Left colon (tissue), 2 donors: ENCODE data around the gene HTR4. TPM values are rescaled to one million over a fixed set of nuclear protein-coding genes. Genes with fewer than 3 reads are reported as not detected.
"Not testable (repeated sequence)": the region's sequence is repeated elsewhere in the genome, so short reads cannot be mapped to it uniquely, and the experiment has no call there.

Experiments used
- ATAC-seq: fragments of 200-7000 bp; cut with Tn5 transposase; one replicate; pipeline ENCODE4 v1.9.1; 2020; ENCODE audit warnings: mild to moderate bottlenecking, moderate library complexity
- DNase-seq, 2 donors: peaks; one replicate each; pipeline ENCODE4 v3.0.0-alpha.2; 2020
- intact Hi-C, 2 donors: fragments of 100-400 bp; cut with DNase I in 1 of 2; cut with micrococcal nuclease in 1 of 2; formaldehyde crosslinking; loops; one replicate each; pipeline versions ENCODE4 v1.11.2 to v1.14.0; 2022; cut with DNase I, micrococcal nuclease
- total RNA-seq, 2 donors: library from RNA; stranded (reverse); fragmentation: NEBNext Ultra II Directional; extraction: Animal tissue kit (Norgen Biotek cat#: 25700); gene quantifications; one replicate each; pipeline ENCODE4 v1.2.1, GENCODE V29; 2021
- donor health status: DM: no; HTN: no; CAD: no.
- donor health status: DM: yes; HTN: yes; CAD: no.

The HTR4 gene
- total RNA-seq, 2 donors from 2014 or later, result 12.2 to 19.0 TPM

DNA sequence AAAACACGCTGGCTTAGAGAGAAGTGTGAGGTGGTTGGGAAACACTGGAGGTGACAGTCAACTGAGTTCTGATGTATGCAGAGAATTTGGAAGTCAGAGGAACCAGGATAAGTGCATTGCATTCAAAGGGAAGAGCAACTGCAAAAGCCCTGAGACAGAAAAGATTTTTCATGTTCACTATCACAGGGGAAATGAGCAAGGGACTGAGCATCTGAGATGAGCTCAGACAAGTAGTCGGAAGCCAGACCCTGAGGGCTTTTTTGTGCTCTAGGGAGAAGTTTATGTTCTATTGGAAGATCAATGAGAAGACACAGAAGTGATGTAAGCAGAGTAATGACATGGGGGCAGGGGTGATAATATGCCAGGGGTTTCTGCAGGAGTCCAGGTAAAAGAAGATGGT, 97.5 kb downstream of the HTR4 start:
- ATAC-seq, result no peak
- intact Hi-C loops, result no loop called here
- no peak for DNase-seq

DNA sequence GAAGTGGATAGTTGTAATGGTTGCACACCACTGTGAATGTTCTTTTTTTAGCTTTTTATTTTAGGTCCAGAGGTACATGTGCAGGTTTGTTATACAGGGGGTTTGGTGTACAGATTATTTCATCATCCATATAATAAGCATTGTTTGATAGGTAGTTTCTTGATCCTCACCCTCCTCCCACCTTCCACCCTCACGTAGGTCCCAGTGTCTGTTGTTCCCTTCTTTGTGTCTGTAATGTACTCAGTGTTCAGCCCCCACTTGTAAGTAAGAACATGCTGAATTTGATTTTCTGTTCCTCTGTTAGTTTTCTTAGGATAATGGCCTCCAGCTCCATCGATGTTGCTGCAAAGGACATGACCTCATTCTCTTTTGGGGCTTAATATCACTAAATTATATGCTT, 99.7 kb downstream of the HTR4 start:
- ATAC-seq, result no peak
- DNase-seq, result no peak
- intact Hi-C loops, result no loop called here

DNA sequence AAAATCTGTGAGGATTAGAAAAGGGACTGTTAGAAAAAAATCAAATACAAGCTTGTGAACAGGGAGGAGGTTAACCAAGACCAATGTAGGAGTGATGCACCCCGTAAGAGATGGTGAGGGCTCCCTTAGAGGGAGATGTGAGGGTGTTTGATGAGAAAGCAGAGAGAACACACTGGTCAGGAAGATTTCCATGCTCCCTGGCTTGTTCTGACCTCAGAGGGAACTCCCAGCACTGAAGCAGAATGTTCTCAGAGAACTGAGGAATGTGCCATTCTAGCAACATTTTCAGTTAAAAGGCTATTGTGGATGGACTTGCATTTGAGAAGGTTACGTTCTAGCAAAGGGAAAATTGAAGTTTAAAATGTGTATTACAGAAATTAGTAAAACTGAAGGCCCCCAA, 110.6 kb downstream of the HTR4 start:
- DNase-seq, result no peak
- ATAC-seq, result no peak

DNA sequence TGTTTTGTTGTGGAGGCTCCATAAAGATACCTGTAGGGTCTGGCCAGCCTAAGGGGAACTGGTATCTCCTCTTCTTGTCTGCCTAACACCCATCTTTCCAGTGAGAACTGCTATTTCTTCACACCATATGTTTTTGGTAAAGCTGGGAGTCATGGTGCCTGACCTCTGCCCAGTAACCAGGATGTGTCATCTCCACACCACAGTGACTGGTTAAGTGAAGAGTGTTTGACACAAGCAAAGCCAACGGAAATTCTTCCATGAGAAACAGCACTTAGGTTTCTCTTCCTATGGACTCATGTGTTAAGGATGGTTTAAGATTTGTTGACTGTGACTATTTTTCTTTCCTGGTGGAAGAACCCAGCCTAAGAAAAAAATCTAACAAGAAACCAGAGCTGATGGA, 111.5 kb downstream of the HTR4 start:
- intact Hi-C loops, result no loop called here
- ATAC-seq (no peak), DNase-seq (no peak)

More for the DNA sequence above, 110.6 kb downstream of the HTR4 start:
- intact Hi-C loops, result no loop called here

GRCh38 chr5:148541054-148541835, 113.1 kb downstream of the HTR4 start:
- DNase-seq (no peak), ATAC-seq (no peak)
- intact Hi-C loops, result no loop called here

- DNase-seq, result no peak
- no peak for ATAC-seq
- intact Hi-C loops, result no loop called here
Observed at GRCh38 chr5:148540647-148541046, 113.7 kb downstream of the HTR4 start.

DNA sequence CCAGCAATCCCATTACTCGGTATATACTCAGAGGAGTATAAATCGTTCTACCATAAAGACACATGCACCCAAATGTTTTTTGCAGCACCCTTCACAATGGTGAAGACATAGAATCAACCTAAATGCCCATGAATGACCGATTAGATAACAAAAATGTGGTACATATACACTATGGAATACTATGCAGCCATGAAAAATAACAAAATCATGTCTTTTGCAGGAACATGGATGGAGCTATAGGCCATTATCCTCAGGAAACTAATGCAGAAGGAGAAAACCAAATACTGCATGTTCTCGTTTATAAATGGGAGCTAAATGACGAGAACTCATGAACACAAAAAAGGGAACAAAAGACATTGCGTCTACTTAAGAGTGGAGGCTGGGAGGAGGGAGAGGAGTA, 114.5 kb downstream of the HTR4 start:
- DNase-seq, result no peak

DNA sequence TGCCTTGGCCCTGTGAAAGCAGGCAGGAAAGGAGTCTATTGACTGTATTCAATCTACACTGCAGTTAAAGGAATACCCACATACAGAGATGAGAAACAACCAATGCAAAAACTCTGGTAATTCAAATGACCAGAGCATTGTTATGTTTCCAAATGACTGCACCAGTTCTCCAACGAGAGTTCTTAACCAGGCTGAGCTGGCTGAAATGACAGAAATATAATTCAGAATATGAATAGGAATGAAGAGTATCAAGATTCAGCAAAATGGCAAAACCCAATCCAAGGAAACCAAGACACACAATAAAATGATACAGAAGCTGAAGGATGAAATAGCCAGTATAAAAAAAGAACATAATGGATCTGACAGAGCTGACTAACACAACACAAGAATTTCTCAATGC, 119.1 kb downstream of the HTR4 start:
- DNase-seq, result no peak
- no peak for ATAC-seq
- intact Hi-C loops, result no loop called here

More for the DNA sequence above, 114.5 kb downstream of the HTR4 start:
- no peak for ATAC-seq
- intact Hi-C loops, result no loop called here

DNA sequence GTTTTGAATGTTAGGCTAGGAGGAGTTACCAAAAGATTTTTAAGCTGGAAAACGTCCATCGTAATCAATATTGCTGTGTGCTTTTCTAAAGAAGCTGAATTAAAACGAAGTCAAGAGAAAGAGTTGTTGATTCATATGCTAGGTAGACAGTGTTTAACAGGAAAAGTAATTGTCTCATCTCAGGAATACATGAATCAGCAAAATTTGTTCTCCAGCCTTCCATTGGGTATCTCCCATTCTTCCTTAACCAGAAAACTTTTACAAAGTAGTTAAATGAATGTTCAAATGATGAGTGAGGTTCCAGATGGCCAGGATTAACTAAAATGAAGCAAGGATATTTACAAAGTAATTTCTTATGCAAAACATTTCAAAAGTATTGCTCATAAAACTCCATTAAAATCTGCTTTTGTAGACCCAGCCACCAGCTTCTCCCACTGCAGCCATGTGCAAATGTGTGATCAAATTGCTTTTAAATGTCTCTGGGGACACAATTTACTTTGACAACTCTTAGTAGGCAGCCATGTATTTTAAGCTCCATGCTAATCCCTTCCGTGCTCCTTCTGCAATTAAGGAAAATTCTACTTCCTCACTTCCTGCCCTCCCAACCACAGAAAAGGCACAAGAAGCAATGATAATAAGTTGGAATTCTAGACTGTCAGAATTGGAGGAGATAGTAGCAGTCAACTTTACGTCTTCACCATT, 121.2 kb downstream of the HTR4 start:
- intact Hi-C loops, result no loop called here
- ATAC-seq, result no peak

GRCh38 chr5:148529450-148529849, 124.9 kb downstream of the HTR4 start:
- DNase-seq, intact Hi-C loops, ATAC-seq: not testable (repeated sequence)

More for the DNA sequence above, 121.2 kb downstream of the HTR4 start:
- DNase-seq, result no peak

DNA sequence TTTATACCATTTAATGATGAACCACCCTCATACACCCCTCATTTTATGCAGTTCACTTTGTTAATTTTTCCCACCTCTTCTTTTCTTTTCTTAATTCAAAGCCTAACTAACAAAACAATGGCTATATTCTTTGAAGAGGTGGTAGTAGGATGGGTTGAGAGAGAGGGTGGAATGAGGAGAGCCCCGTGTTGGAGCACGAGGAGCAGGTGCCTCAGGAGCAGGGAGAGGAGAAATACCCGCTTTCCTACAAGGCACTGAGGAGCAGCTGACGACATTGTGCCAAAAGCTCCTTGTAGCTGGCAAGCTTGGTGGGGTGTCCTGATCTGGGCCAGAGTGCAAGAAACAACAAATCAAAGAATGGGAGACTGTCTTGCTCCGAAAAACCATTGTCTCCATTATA, 129.6 kb downstream of the HTR4 start:
- intact Hi-C loops, result no loop called here
- ATAC-seq (no peak), DNase-seq (no peak)

DNA sequence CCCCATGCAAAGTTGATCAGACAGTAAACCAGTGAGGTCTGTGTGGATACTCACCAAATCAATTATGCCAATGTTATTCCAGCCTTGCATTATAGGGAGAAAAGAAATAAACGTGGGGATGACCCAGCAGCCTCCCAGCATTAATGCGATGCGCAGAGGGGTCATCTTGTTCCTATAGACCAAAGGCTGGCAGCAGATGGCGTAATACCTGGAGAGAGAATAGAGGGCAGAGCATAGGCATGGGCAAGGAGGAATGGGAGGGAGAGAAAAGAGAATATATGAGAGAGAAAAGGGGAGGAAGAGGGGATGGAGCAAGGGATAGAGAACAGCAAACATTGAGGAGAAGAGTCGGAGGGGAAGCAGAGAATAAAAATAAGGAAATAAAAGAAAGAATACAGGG, 131.2 kb downstream of the HTR4 start:
- ATAC-seq (no peak), DNase-seq (no peak)
- intact Hi-C loops, result no loop called here

DNA sequence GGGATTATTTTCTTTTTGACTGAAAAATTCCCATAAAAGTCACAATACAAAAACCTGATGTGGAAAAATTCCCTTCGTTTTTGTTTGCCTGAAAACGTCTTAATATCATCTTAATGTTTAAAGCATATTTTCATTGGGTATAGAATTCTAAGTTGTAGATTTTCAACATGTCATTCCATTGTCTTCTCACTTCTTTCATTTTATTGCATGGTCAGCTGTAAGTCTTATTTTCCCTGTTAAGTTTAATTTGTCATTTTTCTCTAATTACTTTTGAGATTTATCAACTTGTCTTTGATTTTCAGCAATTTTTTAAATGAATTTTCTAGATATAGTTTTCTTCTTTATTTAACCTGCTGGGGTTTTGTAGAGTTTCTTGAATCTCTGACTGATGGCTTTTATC, 138.9 kb downstream of the HTR4 start:
- ATAC-seq (no peak), DNase-seq (no peak)
- intact Hi-C loops, result no loop called here

DNA sequence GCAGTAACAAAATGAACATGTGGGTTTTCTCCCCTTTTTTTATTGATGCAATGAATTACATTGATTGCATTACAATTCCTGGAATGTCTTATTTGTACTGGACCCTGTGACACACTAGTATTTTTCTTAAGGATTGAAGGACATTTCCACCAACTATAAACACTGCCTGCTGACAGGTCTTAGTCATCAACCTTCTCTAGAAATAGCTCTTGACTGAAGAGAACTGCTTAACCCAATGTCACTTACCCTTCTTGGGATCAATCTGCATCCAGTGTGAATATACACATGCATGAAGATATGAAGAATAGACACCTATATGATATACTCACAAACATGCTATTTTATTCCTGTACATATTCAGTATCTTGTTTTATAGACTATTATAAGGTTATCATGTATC, 140.0 kb downstream of the HTR4 start:
- no peak for ATAC-seq
- DNase-seq, result no peak
- intact Hi-C loops, result no loop called here

DNA sequence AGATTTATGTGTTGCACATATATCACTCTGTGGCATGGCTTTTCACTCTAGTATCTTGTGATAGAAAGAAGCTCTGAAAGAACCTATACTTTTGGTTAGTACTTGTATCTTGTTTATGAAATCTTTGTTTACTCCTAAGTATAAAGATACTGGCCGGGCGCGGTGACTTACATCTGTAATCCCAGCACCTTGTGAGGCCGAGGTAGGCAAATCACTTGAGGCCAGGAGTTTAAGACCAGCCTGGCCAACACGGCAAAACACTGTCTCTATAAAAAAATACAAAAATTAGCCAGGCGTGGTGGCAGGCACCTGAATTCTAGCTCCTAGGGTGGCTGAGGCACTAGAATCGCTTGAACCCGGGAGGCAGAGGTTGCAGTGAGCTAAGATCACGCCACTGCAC, 141.8 kb downstream of the HTR4 start:
- ATAC-seq (no peak), DNase-seq (no peak)
- intact Hi-C loops, result no loop called here

- intact Hi-C loops, result no loop called here
- no peak for ATAC-seq
- DNase-seq, result no peak
Observed at GRCh38 chr5:148511810-148512347, 142.4 kb downstream of the HTR4 start.

GRCh38 chr5:148509893-148510292, 144.4 kb downstream of the HTR4 start:
- intact Hi-C loops, result no loop called here
- DNase-seq (no peak), ATAC-seq (no peak)

DNA sequence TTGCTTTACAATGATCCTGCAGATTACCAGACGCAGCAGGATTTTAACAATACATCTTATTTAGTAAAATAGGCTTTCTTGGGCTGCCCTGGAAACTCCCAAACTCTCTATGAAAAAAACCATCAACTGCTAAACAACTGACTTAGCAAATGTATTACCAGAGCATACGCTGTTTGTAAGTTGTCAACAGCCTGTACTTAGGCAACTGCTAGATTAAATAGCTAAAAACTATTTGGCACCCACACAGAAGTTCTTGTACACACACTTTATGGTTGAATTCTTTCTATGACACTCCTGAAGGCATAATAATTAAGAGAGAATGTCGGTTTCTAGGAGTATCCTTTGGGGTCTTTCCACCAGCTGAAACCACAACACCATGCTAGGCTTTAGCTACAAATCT, 146.7 kb downstream of the HTR4 start:
- intact Hi-C loops, result no loop called here
- DNase-seq (no peak), ATAC-seq (no peak)

- intact Hi-C loops, result no loop called here
- DNase-seq (no peak), ATAC-seq (no peak)
Observed at GRCh38 chr5:148499452-148499851, 154.9 kb downstream of the HTR4 start.

GRCh38 chr5:148497757-148498156, 156.6 kb downstream of the HTR4 start:
- ATAC-seq, result no peak
- intact Hi-C loops, result no loop called here
- DNase-seq, result no peak
